A549 (cell line): Measurements from ENCODE around the gene SLC17A5. TPM values are rescaled to one million over a fixed set of nuclear protein-coding genes. Genes with fewer than 3 reads are reported as not detected.

Experiments used
- ATAC-seq, 2 experiments: fragments of 200-7000 bp in 1 of 2; fragments of >200 bp in 1 of 2; cut with Nextera tagmentation in 1 of 2; cut with Tn5 transposase in 1 of 2; 3 replicates each; pipeline versions ENCODE4 v1.8.0 to v1.9.1; 2018 to 2020; ENCODE audit warnings: mild to moderate bottlenecking in 1 of 2, moderate library complexity in 1 of 2
- CTCF ChIA-PET: fragments of 300-600 bp; sonication (Branson Sonifier 250); formaldehyde crosslinking; extraction: SDS; loops from one replicate; lab custom pipeline; 2021; ENCODE audit warnings: antibody characterized with exemption, inconsistent platforms; lab: Yijun Ruan, JAX
- POLR2A ChIA-PET: fragments of 350-600 bp; formaldehyde crosslinking; extraction: SDS; loops from one replicate; lab custom pipeline; 2021; ENCODE audit warnings: antibody characterized with exemption, inconsistent platforms; lab: Yijun Ruan, JAX
- DNase-seq, 2 experiments: peaks; one replicate each; pipeline versions ENCODE4 v3.0.0 to v3.0.0-alpha.2; 2011 to 2016; ENCODE audit warnings: low read depth in 1 of 2, low spot score in 1 of 2
- FAIRE-seq: peaks from 2 replicates; lab custom pipeline; 2011; peaks lifted over from hg19 to GRCh38; lab: Jason Lieb, UNC
- H3K27ac ChIP-seq, 2 experiments: fragments of >200 bp; sonication (Bioruptor Twin); formaldehyde crosslinking; 3 replicates each; pipeline ENCODE4 v1.5.1; 2016 to 2017
- H3K4me1 ChIP-seq: fragments of >200 bp; sonication (Bioruptor Twin); formaldehyde crosslinking; 3 replicates; pipeline ENCODE4 v1.6.1; 2016
- H3K4me2 ChIP-seq: fragments of >200 bp; sonication (Bioruptor Twin); formaldehyde crosslinking; 3 replicates; pipeline ENCODE4 v1.6.1; 2016
- H3K4me3 ChIP-seq: fragments of >200 bp; sonication (Bioruptor Twin); formaldehyde crosslinking; 3 replicates; pipeline ENCODE4 v1.5.1; 2016
- H3K9me3 ChIP-seq: fragments of >200 bp; sonication (Bioruptor Twin); formaldehyde crosslinking; 3 replicates; pipeline ENCODE4 v1.6.1; 2016
- CBX2 ChIP-seq: fragments of 200-600 bp; sonication (generic); IDR thresholded peaks from 2 replicates; pipeline ENCODE4 v1.6.1; 2016; ENCODE audit warnings: low read depth, mild to moderate bottlenecking, borderline replicate concordance
- E2F6 ChIP-seq: IDR thresholded peaks from 2 replicates; pipeline ENCODE4 v1.6.1; 2012; ENCODE audit warnings: low read depth, borderline replicate concordance
- EHMT2 ChIP-seq: fragments of 200-600 bp; sonication (generic); IDR thresholded peaks from 2 replicates; pipeline ENCODE4 v1.6.1; 2016; ENCODE audit warnings: antibody characterized with exemption, low read depth, mild to moderate bottlenecking, moderate library complexity
- HES2 ChIP-seq: fragments of >200 bp; sonication (Bioruptor Twin); formaldehyde crosslinking; IDR thresholded peaks from 2 replicates; pipeline ENCODE4 v1.6.1; 2016
- HEYL ChIP-seq: fragments of 250-450 bp; sonication (Bioruptor Pico); IDR thresholded peaks from 2 replicates; pipeline ENCODE4 v1.8.0; 2021; ENCODE audit warnings: mild to moderate bottlenecking, moderate library complexity
- HOXB5 ChIP-seq: fragments of 250-450 bp; sonication (Bioruptor Pico); IDR thresholded peaks from 2 replicates; pipeline ENCODE4 v1.5.0; 2020; ENCODE audit warnings: mild to moderate bottlenecking, moderate library complexity
- JUNB ChIP-seq: fragments of >200 bp; sonication (Bioruptor Twin); formaldehyde crosslinking; IDR thresholded peaks from 2 replicates; pipeline ENCODE4 v1.6.1; 2016
- KDM5A ChIP-seq: fragments of 200-600 bp; sonication (generic); IDR thresholded peaks from 2 replicates; pipeline ENCODE4 v1.6.1; 2016; ENCODE audit warnings: antibody characterized with exemption, mild to moderate bottlenecking
- MAFK ChIP-seq: fragments of 450-650 bp; IDR thresholded peaks from 2 replicates; pipeline ENCODE4 v1.6.1; 2014; ENCODE audit not compliant: partially characterized antibody
- NPAS2 ChIP-seq: fragments of 250-450 bp; sonication (Bioruptor Pico); IDR thresholded peaks from 2 replicates; pipeline ENCODE4 v1.8.0; 2022; ENCODE audit warnings: mild to moderate bottlenecking, moderate library complexity, borderline replicate concordance
- NR3C1 ChIP-seq: fragments of >200 bp; sonication (Bioruptor Twin); formaldehyde crosslinking; IDR thresholded peaks from 3 replicates; pipeline ENCODE4 v1.6.1; 2017
- PHF8 ChIP-seq: fragments of 200-600 bp; sonication (generic); IDR thresholded peaks from 2 replicates; pipeline ENCODE4 v1.6.1; 2016; ENCODE audit warnings: low read depth, mild to moderate bottlenecking, antibody characterized with exemption, moderate library complexity, borderline replicate concordance
- POLR2A ChIP-seq: IDR thresholded peaks from 2 replicates; pipeline ENCODE4 v1.6.1; 2012; ENCODE audit warnings: mild to moderate bottlenecking, low read length
- SREBF2 ChIP-seq: fragments of 450-650 bp; IDR thresholded peaks from 2 replicates; pipeline ENCODE4 v1.6.1; 2014; ENCODE audit warnings: mild to moderate bottlenecking, moderate library complexity
- TFCP2L1 ChIP-seq: fragments of 250-450 bp; sonication (Bioruptor Pico); IDR thresholded peaks from 2 replicates; pipeline ENCODE4 v1.5.0; 2021; ENCODE audit warnings: mild to moderate bottlenecking
- ZC3H11A ChIP-seq: fragments of 450-650 bp; IDR thresholded peaks from 2 replicates; pipeline ENCODE4 v1.6.1; 2014; ENCODE audit warnings: antibody characterized with exemption, mild to moderate bottlenecking
- ZFP36 ChIP-seq: fragments of 450-650 bp; IDR thresholded peaks from 2 replicates; pipeline ENCODE4 v1.6.1; 2014; ENCODE audit warnings: borderline replicate concordance; ENCODE audit not compliant: partially characterized antibody
- ZSCAN20 ChIP-seq: fragments of 250-450 bp; sonication (Bioruptor Pico); IDR thresholded peaks from 2 replicates; pipeline ENCODE4 v1.8.0; 2022; ENCODE audit warnings: mild to moderate bottlenecking, moderate library complexity
- WGBS: methylation state at CpG from one replicate; pipeline ENCODE4 v1.1.6; 2017; ENCODE audit errors: missing lambda C conversion rate; 5-methylcytosine and 5-hydroxymethylcytosine counted together
- polyA plus RNA-seq, 4 experiments: library from polyadenylated mRNA; depleted of rRNA in 3 of 4; stranded (reverse); fragments of >200 nt; fragmentation: RNase III in 1 of 4; extraction: RNeasy Plus Mini Kit Qiagen cat#74134 plus additional on column Dnase treatment in 1 of 4; gene quantifications; 2 replicates in 3 of 4; 3 replicates in 1 of 4; pipeline ENCODE4 v1.2.3, GENCODE V29; 2011 to 2017
- TF ChIP-seq, protein P1 (sequence below): fragments of 200-600 bp; sonication (generic); IDR thresholded peaks from 2 replicates; pipeline ENCODE4 v1.6.1; 2016; ENCODE audit warnings: antibody characterized with exemption, mild to moderate bottlenecking, moderate library complexity
- TF ChIP-seq, protein P2 (sequence below): fragments of 250-450 bp; sonication (Bioruptor Pico); IDR thresholded peaks from 2 replicates; pipeline ENCODE4 v1.5.0; 2021; ENCODE audit warnings: mild to moderate bottlenecking, moderate library complexity, borderline replicate concordance

SLC17A5 gene
- polyA plus RNA-seq, 2 of the 4 experiments (the other 2 are of a cell fraction), result 10.0 to 10.6 TPM

GRCh38 chr6:73671911-73672685, 18.3 kb upstream of the SLC17A5 start:
- FAIRE-seq, result no peak
- ChIA-PET CTCF (interaction anchor here (0.6 to 7.8 kb wide), 3 partner anchors 11 to 1539 kb away, joined by 3 to 114 read pairs (median 5); no protein-coding TSS in a partner anchor), POLR2A (no interaction called here)

GRCh38 chr6:73669005-73669404, 15.2 kb upstream of the SLC17A5 start:
- FAIRE-seq, result no peak
- TF ChIP-seq TFCP2L1 (CRISPR knock-in tag), result no peak
- no peak for TF ChIP-seq HEYL
- TF ChIP-seq, protein P1, sequence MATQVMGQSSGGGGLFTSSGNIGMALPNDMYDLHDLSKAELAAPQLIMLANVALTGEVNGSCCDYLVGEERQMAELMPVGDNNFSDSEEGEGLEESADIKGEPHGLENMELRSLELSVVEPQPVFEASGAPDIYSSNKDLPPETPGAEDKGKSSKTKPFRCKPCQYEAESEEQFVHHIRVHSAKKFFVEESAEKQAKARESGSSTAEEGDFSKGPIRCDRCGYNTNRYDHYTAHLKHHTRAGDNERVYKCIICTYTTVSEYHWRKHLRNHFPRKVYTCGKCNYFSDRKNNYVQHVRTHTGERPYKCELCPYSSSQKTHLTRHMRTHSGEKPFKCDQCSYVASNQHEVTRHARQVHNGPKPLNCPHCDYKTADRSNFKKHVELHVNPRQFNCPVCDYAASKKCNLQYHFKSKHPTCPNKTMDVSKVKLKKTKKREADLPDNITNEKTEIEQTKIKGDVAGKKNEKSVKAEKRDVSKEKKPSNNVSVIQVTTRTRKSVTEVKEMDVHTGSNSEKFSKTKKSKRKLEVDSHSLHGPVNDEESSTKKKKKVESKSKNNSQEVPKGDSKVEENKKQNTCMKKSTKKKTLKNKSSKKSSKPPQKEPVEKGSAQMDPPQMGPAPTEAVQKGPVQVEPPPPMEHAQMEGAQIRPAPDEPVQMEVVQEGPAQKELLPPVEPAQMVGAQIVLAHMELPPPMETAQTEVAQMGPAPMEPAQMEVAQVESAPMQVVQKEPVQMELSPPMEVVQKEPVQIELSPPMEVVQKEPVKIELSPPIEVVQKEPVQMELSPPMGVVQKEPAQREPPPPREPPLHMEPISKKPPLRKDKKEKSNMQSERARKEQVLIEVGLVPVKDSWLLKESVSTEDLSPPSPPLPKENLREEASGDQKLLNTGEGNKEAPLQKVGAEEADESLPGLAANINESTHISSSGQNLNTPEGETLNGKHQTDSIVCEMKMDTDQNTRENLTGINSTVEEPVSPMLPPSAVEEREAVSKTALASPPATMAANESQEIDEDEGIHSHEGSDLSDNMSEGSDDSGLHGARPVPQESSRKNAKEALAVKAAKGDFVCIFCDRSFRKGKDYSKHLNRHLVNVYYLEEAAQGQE, result no peak
- TF ChIP-seq NPAS2 (CRISPR knock-in tag), result no peak
- no peak for TF ChIP-seq ZSCAN20 (CRISPR knock-in tag)
- no peak for TF ChIP-seq POLR2A
- no peak for TF ChIP-seq NR3C1
- no peak for TF ChIP-seq ZC3H11A
- TF ChIP-seq, all 56 proteins: peak for 0
- WGBS, result 90% methylated on average over 1 of the region's 1 CpG
- POLR2A ChIA-PET, result no interaction called here
- no peak for ATAC-seq
- Histone ChIP-seq H3K9me3 (no peaks in the 10 kb centered on the region), H3K4me2 (no peak overlapping the region), H3K4me3 (no peak overlapping the region), H3K27ac (no peak overlapping the region), H3K4me1 (peaks cover 9% of the 10 kb centered on the region; the same call in 1 of the 3 replicates)
- CTCF ChIA-PET, result no interaction called here
- DNase-seq, result no peak

More at GRCh38 chr6:73671911-73672685, 18.3 kb upstream of the SLC17A5 start:
- DNase-seq (no peak), ATAC-seq (no peak)
- Histone ChIP-seq H3K4me1 (no peaks in the 10 kb centered on the region), H3K9me3 (no peaks in the 10 kb centered on the region), H3K4me2 (no peak overlapping the region), H3K27ac (no peak overlapping the region), H3K4me3 (no peak overlapping the region)
- TF ChIP-seq JUNB (no peak), POLR2A (no peak), SREBF2 (no peak), E2F6 (no peak), PHF8 (no peak), EHMT2 (no peak), MAFK (no peak), CBX2 (no peak), HOXB5 (no peak), ZFP36 (no peak), HES2 (no peak), KDM5A (no peak)
- TF ChIP-seq, protein P2, sequence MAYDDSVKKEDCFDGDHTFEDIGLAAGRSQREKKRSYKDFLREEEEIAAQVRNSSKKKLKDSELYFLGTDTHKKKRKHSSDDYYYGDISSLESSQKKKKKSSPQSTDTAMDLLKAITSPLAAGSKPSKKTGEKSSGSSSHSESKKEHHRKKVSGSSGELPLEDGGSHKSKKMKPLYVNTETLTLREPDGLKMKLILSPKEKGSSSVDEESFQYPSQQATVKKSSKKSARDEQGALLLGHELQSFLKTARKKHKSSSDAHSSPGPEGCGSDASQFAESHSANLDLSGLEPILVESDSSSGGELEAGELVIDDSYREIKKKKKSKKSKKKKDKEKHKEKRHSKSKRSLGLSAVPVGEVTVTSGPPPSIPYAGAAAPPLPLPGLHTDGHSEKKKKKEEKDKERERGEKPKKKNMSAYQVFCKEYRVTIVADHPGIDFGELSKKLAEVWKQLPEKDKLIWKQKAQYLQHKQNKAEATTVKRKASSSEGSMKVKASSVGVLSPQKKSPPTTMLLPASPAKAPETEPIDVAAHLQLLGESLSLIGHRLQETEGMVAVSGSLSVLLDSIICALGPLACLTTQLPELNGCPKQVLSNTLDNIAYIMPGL (CRISPR knock-in tag), result no peak
- 83% methylated on average over 8 of the region's 8 CpGs for WGBS
